ENCODE measurements around the gene ATP2A1.
"Not testable (repeated sequence)": the region's sequence is repeated elsewhere in the genome, so short reads cannot be mapped to it uniquely, and the experiment has no call there.

The ATP2A1 gene

DNA sequence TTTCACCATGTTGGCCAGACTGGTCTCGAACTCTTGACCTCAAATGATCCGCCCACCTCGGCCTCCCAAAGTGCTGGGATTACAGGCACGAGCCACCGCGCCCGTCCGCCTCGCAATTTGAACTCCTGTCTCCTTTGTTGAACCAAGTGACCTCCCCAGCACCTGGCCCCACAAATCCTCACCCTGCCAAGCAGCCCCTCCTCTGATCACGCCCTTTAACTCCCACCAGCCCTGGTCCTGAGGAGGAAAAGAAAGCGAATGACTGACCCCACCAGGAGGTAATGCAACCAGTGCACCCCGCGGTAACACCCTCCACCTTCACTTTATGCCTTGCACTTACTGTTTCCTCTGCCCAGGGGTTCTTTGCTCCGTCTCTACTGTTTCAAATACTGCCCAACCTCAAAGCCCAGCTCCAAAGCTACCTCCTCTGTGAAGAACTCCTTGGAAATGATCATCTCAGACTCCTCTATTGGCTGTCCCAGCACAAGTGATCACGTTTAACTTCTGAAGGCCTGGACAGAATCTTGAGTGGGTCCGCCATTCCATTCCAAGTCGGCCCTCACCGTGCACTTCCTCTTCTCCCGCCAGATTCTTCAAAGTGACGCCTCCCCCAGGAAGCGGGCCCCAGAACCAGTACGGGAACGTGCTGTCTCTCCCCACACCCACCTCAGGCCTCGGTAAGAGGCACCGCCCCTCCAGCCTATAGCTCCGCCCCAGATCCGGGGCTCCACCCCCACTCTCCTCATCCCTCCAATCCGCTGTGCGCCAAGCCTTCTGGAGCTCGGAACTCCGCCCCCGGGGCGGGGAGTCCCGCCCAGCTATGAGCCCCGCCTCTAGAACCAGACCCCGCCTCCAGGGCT, 57.9 kb downstream of the ATP2A1 start:
- DNase-seq (ENCODE audit: low read depth) = peak; percentile 68

DNA sequence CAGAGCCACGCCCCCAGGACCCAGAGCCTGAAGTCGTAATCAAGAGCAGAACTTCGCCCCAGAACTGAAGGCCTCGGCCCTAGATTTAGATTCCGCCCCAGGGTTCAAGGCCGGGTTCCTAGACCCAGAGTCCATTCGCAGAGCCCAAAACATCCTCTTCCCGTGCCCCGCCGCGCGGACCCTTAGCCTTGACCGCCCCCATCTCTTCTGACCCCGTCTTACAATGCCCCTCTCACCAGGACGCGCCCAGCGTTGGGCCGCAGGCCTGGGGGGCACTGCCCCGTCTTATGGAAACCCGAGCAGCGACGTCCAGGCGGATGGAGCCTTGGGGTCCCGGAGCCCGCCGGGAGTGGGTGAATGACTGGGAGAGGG, 58.5 kb downstream of the ATP2A1 start:
- no peak for DNase-seq (ENCODE audit: low read depth)

DNA sequence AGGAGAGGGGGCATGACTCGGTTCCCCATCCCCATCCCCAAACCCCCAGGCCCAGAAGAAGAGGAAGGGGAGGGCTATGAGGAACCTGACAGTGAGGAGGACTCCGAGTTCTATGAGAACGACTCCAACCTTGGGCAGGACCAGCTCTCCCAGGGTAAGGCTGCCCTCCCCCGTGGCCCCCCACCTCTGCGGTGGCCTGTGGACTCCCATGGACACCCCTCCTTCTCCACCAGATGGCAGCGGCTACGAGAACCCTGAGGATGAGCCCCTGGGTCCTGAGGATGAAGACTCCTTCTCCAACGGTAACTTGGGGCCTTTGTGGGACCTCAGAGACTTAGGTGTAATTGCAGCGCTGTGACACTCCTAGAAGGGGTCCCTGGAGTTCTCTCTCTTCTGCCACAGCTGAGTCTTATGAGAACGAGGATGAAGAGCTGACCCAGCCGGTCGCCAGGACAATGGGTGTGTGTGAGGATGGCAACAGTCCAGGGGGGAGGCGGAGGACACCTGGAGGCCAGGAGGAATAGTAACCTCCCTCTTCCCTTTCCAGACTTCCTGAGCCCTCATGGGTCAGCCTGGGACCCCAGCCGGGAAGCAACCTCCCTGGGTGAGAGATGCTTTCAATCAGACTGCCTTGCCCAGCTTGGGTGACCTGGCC, 59.1 kb downstream of the ATP2A1 start:
- no peak for DNase-seq (ENCODE audit: low read depth)

DNA sequence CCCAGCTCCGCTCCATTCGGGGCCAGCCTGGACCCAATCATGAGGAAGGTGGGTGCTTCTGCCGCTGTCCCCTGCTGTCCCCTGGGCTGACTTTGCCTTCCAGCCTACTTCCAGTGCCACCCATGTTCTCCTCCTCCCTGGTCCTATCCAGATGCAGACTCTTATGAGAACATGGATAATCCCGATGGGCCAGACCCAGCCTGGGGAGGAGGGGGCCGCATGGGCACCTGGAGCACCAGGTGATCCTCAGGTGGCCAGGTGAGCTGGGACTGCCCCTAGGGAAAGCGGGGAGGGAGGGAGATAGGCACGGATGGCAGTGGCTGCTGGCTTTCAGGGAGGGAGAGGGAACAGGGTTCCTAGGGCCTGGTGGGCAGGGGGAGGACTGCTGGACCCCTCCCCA, 60.4 kb downstream of the ATP2A1 start:
- no peak for DNase-seq (ENCODE audit: low read depth)

DNA sequence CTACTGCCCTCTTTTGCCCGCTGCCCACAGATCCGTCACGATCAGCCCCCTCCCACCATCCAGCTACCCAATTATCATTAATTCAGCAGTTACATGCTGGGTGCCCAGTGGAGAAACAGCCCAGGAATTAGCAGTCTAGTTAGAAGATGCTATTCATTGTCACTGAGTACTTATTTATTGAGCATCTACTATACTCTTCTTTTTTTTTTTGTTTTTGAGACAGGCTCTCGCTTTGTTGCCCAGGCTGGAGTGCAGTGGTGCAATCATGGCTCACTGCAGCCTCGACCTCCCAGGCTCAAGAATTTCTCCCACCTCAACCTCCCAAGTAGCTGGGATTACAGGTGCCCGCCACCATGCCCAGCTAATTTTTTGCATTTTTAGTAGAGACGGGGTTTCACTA, 61.5 kb downstream of the ATP2A1 start:
- DNase-seq (ENCODE audit: low read depth) = not testable (repeated sequence)

DNA sequence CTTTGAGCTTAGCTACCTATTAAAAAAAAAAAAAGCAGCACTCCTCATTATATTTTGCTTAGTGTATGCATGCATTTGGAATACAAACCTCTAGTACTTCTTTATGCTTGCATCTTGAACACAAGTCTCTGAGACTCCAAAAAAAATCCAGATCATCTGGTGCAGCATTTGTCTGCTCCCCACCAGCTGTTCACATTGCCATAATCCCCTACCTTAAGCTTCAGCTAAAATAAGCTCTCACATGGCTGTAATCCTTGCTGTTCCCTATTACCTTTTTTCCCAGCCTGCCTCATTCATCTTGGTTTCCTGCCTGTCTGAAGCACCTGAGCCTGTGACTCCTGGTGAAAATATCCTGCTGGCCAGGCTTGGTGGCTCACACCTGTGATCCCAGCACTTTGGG, 65.0 kb downstream of the ATP2A1 start:
- DNase-seq (ENCODE audit: low read depth) = no peak

DNA sequence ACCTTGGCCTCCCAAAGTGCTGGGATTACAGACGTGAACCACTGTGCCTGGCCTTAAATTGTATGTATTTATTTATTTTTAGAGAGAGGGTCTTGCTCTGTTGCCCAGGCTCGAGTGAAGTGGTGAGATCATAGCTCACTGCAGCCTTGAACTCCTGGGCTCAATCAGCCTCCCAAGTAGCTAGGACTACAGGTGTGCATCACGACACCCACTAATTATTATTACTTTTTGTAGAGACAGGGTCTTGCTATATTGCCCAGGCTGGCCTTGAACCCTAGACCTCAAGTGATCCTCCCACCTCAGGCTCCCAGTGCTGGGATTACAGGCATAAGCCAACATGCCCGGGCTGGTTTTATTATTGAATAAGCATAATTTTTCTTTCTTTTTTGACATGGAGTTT, 68.4 kb downstream of the ATP2A1 start:
- no peak for DNase-seq (ENCODE audit: low read depth)

DNA sequence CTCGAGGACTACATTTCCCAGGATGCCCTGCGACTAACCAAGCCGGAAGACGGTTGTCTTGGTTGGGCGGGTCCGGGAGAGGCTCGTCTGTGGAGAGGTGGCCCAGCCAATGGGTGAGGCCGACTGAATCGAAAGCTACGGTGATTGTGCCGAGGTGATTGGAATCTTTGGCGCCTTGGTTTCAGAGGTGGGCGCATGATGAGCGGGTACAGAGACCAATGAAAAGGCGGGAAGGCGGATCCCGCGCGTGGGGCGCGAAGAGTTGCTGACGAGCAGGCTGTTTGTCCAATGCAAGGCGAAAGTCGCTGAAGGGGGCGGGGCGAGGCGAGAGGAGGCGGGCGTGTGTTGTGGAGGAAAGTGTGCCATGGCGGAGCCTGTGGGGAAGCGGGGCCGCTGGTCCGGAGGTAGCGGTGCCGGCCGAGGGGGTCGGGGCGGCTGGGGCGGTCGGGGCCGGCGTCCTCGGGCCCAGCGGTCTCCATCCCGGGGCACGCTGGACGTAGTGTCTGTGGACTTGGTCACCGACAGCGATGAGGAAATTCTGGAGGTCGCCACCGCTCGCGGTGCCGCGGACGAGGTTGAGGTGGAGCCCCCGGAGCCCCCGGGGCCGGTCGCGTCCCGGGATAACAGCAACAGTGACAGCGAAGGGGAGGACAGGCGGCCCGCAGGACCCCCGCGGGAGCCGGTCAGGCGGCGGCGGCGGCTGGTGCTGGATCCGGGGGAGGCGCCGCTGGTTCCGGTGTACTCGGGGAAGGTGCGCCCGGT, 72.5 kb downstream of the ATP2A1 start, which contains the start of gene NFATC2IP:
Gene NFATC2IP (plus strand): TSS at position 290 of the 762 bp plus-strand sequence. CDS start 75 bp downstream, at position 365.
- DNase-seq (ENCODE audit: low read depth) = peak; percentile 99

DNA sequence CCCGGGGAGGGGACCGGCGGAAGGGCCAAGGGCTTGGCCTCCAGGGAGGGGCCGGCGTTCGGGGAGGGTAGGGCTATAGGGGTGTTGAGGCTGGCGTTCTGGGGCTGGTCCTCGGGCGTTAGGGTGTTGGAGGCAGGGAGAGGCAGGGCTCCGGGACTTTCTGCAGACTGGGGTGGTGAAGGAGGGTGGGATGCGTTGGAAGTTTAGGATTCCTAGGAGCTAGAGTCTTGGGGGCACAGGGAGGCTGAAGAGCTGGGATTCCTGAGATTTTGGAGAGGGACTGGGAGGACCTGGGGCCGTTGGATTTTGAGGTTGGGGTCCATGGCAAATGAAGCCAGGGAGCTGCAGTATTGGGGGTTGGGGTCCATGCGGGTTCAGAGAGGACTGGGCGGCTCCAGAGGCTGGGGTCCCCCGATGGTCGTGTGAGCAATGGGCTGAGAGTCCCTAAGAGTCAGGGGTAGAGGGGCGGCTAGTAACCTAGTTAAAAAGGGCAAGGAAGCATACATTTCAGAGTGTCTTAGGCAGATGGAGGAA, 73.2 kb downstream of the ATP2A1 start:
- DNase-seq (ENCODE audit: low read depth) = peak; percentile 18
